Islet precursor cell (in vitro differentiated cells): ENCODE results near the gene NMRK2.
A peak's percentile ranks its signal among the peaks of the same experiment; 100 is the strongest.
"Not testable (repeated sequence)": the region's sequence is repeated elsewhere in the genome, so short reads cannot be mapped to it uniquely, and the experiment has no call there.

Experiments used
- DNase-seq: peaks from one replicate; pipeline ENCODE4 v3.0.0-alpha.2; 2018

NMRK2 gene

GRCh38 chr19:3966051-3967017 lies 33.5 kb downstream of the NMRK2 start:
- DNase-seq: no peak

- DNase-seq: not testable (repeated sequence)
These were observed 35.1 kb downstream of the NMRK2 start for GRCh38 chr19:3967983-3968382.

DNA sequence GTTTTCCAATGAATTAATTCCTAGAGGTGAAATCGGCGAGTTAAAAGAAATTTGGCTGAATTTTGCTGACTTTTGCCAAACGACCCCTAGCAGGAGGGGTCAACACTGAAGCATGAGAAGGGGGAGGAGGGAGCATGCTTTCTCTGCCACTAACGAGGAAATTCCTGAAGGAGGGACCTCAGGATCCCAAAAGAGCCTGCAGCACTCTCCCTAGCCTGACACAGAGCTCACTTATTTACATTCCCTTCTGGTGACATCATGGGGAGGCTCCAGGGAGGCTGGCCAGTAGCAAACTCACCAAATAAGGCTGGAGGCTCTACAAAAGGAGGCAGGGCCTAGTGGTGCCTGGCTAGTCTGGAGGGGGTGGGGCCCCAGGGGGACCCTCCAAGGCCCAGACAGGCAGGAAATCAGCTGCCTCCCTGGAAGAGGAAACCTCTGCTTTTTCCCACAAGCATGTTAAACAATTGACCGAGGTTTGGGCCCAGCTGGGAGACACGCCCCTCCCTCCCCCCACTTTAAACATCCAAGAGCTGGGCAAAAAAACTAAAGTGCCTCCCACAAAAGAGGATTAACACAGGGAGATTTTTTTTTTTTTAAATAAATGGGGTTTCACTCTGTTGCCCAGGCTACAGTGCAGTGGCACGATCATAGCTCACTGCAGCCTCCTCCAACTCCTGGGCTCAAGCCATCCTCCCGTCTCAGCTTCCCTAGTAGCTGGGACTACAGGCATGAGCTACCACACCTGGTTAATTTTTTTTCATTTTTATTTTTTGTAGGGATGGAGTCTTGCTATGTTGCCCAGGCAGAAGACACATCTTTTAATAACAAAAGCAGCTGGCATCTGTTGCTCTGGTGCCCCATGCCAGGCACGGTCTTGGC lies 35.9 kb downstream of the NMRK2 start:
- peak; percentile 100 for DNase-seq

- peak; percentile 96 for DNase-seq
These were observed 36.8 kb downstream of the NMRK2 start for GRCh38 chr19:3969435-3970312.

DNA sequence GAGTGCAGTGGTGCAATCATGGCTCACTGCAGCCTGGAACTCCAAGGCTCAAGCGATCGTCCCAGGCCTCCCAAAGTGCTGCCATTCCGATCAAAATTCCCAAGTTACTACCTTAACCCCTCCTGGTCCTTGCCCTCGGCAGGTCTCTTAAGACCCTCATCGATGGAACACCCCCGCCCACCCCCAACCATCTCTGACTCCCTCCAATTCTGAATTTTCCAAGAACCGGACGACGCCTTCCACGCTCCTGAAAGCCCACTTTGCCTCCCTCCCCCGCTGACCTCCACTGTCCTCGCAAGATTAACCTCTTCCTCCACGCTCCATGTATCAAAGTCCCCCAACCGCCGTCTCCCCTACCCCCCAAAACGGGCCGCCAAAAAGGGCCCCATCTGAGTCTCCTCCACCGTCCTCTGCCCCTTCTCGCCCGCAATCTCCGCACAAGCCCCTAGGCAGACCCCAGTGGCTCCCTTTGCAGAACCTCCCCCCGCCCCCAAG lies 37.5 kb downstream of the NMRK2 start:
- no peak for DNase-seq

GRCh38 chr19:3970808-3971598 lies 38.1 kb downstream of the NMRK2 start, which contains the start of gene DAPK3:
Gene DAPK3 (minus strand): TSS chr19:3971099. CDS start chr19:3969735, 1,364 bp downstream.
- peak; percentile 100 for DNase-seq

DNA sequence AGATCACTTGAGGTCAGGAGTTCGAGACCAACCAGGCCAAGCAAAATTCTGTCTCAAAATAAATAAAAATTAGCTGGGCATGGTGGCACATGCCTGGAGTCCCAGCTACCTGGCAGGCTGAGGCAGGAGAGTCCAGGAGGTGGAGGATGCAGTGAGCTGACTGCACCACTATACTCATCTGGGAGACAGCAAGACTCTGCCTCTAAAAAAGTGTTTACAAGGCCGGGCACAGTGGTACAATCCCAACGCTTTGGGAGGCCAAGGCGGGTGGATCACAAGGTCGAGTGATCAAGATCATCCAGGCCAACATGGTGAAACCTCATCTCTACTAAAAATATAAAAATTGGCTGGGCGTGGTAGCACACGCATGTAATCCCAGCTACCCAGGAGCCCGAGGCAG lies 42.3 kb downstream of the NMRK2 start:
- no peak for DNase-seq

GRCh38 chr19:3975637-3976087 lies 42.8 kb downstream of the NMRK2 start:
- DNase-seq: no peak

GRCh38 chr19:3976495-3977241 lies 43.8 kb downstream of the NMRK2 start:
- no peak for DNase-seq

DNA sequence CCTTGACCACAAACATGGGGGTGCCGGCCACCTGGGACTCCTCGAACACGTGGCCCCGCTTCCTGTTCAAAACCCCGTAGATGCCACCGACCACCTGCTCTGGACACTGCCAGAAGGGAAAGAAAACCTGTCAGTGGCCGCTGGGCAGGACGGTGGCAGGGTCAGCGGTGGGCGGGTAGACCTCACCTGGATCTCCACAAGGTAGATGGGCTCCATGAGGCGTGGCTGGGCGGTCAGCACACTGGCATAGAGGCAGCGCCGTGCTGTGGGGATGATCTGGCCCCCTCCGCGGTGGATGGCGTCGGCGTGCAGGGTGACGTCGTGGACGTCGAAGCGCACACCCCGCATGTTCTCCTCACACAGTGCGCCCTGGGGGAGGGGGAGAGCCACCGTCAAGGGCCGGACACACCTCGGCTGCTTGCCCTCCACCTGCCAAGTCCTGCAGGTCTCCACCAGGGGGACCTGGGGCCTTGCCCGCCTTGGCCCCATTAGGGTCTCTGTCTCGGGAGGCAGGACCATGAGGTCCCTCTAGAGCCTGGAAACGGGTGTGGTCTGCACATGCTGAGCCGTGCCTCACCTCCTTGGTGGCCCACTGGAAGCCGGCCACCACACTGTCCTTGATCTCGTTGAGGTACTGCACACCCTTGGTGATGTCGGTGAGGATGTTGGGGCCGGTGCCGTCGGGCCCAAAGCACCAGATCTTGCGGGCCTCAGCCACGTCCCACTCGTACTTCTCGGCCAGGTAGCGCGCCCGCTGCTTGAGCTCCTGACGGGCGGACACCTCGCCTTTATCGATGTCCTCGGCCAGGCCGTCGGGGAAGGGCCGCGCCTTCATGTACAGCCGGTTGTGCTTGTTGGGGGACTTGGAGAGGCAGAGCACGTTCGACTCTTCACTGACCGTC lies 44.6 kb downstream of the NMRK2 start:
- peak; percentile 59 for DNase-seq

DNA sequence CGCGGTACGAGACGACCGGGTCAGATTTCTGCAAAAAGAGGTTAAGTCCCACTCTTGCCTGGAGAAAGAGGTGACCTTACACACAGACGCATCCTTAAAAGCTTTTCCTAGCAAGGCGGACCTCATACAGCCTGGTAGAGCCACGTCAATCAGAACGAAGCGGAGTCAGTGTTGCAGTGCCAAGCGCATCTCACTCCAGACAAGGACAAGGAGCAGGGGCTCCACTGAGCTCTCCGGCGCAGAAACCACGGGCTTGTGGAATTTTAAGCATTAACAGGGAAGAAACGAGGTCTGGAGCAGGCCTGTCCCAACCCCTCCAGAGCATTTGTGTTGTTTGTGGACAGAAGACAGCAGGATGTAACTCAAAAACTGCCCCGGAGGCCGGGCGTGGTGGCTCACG lies 45.3 kb downstream of the NMRK2 start:
- no peak for DNase-seq

DNA sequence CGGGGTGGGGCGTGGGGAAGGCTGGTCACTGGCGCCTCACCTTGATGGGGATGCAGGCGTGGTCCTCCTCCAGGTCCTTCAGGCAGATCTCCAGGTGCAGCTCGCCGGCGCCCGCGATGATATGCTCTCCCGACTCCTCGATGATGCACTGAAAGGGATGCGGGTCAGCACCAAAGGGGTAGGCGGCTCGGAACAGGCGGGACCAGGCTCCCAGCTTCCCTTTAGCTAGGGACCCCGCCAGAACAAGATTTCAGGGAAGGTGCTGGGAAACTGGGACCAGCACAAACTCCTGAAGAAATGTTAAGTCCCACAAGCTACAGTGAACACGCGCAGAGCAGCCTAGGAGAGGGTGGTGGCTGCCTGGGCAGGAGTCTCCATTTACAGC lies 46.4 kb downstream of the NMRK2 start:
- no peak for DNase-seq

GRCh38 chr19:3979674-3980352 lies 46.9 kb downstream of the NMRK2 start:
- peak; percentile 51 for DNase-seq

DNA sequence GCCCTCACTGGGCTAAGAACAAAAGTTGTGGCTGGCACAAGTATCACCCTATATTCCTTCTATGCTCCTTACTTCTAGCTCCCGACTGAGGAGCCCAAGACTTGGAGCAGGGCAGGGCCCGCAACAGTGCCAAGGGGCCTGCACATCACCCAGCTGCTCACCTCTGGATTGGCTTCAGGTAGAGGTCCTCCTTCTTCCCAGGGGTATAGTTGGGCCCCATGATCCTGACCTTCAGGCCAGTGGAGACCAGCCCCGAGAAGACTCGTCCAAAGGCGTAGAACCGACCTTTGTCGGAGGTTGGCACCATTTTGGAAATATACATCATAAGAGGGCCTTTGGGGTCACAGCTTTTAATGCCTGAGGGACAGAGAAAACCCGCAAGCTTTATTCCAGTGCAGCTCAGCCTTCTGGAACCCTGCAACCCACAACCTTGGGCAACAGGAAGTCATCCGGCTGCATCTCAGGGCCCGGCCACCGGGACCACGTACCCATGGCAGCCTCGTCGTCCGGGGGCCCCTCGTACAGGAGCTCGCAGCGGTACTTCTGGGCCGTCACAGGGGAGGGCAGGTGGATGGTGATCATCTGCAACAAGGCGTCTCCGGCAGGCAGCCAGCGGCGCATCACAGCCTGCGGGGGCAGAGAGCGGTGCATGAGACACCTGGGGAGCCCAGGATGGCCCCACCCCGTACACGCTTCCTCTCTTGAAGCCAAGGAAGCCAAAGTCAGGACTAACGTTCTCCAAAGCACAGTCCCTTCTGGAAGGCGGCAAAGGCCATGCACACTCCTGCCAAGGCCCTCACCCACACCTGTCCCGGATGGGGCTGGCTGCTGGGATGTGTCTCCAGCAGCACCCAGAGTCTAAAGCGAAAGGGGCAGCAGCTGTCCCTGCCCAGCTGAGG lies 47.7 kb downstream of the NMRK2 start:
- DNase-seq: no peak

- no peak for DNase-seq
These were observed 48.5 kb downstream of the NMRK2 start for GRCh38 chr19:3981373-3981735.

- no peak for DNase-seq
These were observed 49.1 kb downstream of the NMRK2 start for GRCh38 chr19:3981736-3982681.
